ENCODE measurements around the gene UCN2. TPM values are rescaled to one million over a fixed set of nuclear protein-coding genes. Genes with fewer than 3 reads are reported as not detected.

The UCN2 gene
- total and polyA plus RNA-seq, 3 donors from 2014 or later = 0.86 to 1.2 (median 0.87) TPM

GRCh38 chr3:48562367-48563095 is 1.1 kb downstream of the UCN2 start:
- H3K27me3 ChIP-seq = no peaks in the 10 kb centered on the region
- no peaks in the 10 kb centered on the region for H3K9me3 ChIP-seq
- no peak overlapping the region for H3K4me3 ChIP-seq
- no peaks in the 10 kb centered on the region for H3K36me3 ChIP-seq (ENCODE audit: low read depth, missing control alignments)
- TF ChIP-seq POLR2A (IDR thresholded peaks at IDR 0.05) = no peak
- no peak for TF ChIP-seq CTCF (IDR thresholded peaks at IDR 0.05)
- WGBS, 2 donors = 87 to 93% methylated on average over 10 to 20 of the region's 20 CpGs
- intact Hi-C loops (cut with DNase I; ENCODE audit: low total_unique reads) = no loop called here
- no peak for DNase-seq
- peaks cover 31% of the 10 kb centered on the region for H3K4me1 ChIP-seq
- no peak overlapping the region for H3K27ac ChIP-seq

GRCh38 chr3:48561045-48561736 is 2.4 kb downstream of the UCN2 start:
- Histone ChIP-seq H3K9me3 (no peaks in the 10 kb centered on the region), H3K4me3 (no peak overlapping the region), H3K4me1 (peaks cover 37% of the 10 kb centered on the region), H3K27ac (peak overlapping the region in 1 of 2 donors; percentile 59), H3K36me3 (ENCODE audit: low read depth, missing control alignments) (no peaks in the 10 kb centered on the region), H3K27me3 (no peaks in the 10 kb centered on the region)
- intact Hi-C loops (cut with DNase I; ENCODE audit: low total_unique reads) = no loop called here
- DNase-seq = peak; percentile 58
- TF ChIP-seq POLR2A (IDR thresholded peaks at IDR 0.05) (no peak), CTCF (IDR thresholded peaks at IDR 0.05) (peak in 1 of 3 experiments; percentile 22)
- WGBS, 2 donors = 45 to 62% methylated on average over 16 to 21 of the region's 21 CpGs

- no peaks in the 10 kb centered on the region for H3K9me3 ChIP-seq
- peak overlapping the region in 1 of 2 donors; percentile 59 for H3K27ac ChIP-seq
- 30 to 39% methylated on average over 5 of the region's 5 CpGs for WGBS, 2 donors
- peak; percentile 39 for DNase-seq
- H3K4me1 ChIP-seq = peaks cover 39% of the 10 kb centered on the region
- H3K27me3 ChIP-seq = no peaks in the 10 kb centered on the region
- no peaks in the 10 kb centered on the region for H3K36me3 ChIP-seq (ENCODE audit: low read depth, missing control alignments)
- intact Hi-C loops (cut with DNase I; ENCODE audit: low total_unique reads) = no loop called here
- no peak for TF ChIP-seq POLR2A (IDR thresholded peaks at IDR 0.05)
- no peak for TF ChIP-seq CTCF (IDR thresholded peaks at IDR 0.05)
- H3K4me3 ChIP-seq = no peak overlapping the region
These were observed 2.9 kb downstream of the UCN2 start for GRCh38 chr3:48560648-48561018.

GRCh38 chr3:48558493-48559134 is 5.0 kb downstream of the UCN2 start:
- TF ChIP-seq CTCF (IDR thresholded peaks at IDR 0.05) = no peak
- TF ChIP-seq POLR2A (IDR thresholded peaks at IDR 0.05) = no peak
- Histone ChIP-seq H3K27ac (peak overlapping the region in 1 of 2 donors; percentile 1), H3K4me1 (peaks cover 39% of the 10 kb centered on the region), H3K9me3 (no peaks in the 10 kb centered on the region), H3K4me3 (no peak overlapping the region), H3K27me3 (no peaks in the 10 kb centered on the region), H3K36me3 (ENCODE audit: low read depth, missing control alignments) (no peaks in the 10 kb centered on the region)
- WGBS, 2 donors = 61 to 86% methylated on average over 6 of the region's 6 CpGs
- intact Hi-C loops (cut with DNase I; ENCODE audit: low total_unique reads) = no loop called here
- DNase-seq = peak; percentile 38

All from testis (tissue), 3 donors.